HG02763 (cell line): Measurements from ENCODE around the gene CFAP100.
A peak's percentile ranks its signal among the peaks of the same experiment; 100 is the strongest.

Source experiments
- ATAC-seq: cut with Tn5 transposase; IDR thresholded peaks from one replicate; pipeline ENCODE4 v1.9.1; 2021; ENCODE audit warnings: mild to moderate bottlenecking, moderate library complexity; ENCODE audit not compliant: unreplicated experiment

Gene CFAP100

GRCh38 chr3:126373682-126374601, 20.8 kb upstream of the CFAP100 start:
- no peak for ATAC-seq

- ATAC-seq, result no peak
Measured at GRCh38 chr3:126375835-126376331, 18.8 kb upstream of the CFAP100 start.

- ATAC-seq, result no peak
Measured at GRCh38 chr3:126376444-126376843, 18.3 kb upstream of the CFAP100 start.

GRCh38 chr3:126377211-126377610, 17.5 kb upstream of the CFAP100 start:
- no peak for ATAC-seq

GRCh38 chr3:126378341-126378751, 16.4 kb upstream of the CFAP100 start:
- ATAC-seq, result no peak

GRCh38 chr3:126380011-126380768, 14.5 kb upstream of the CFAP100 start:
- ATAC-seq, result no peak

GRCh38 chr3:126381966-126382365, 12.7 kb upstream of the CFAP100 start:
- no peak for ATAC-seq

GRCh38 chr3:126389112-126389793, 5.5 kb upstream of the CFAP100 start:
- ATAC-seq, result peak; percentile 58

GRCh38 chr3:126389794-126390146, 4.9 kb upstream of the CFAP100 start:
- ATAC-seq, result no peak

GRCh38 chr3:126390201-126390600, 4.5 kb upstream of the CFAP100 start:
- no peak for ATAC-seq

- no peak for ATAC-seq
Measured at GRCh38 chr3:126390751-126391150, 4.0 kb upstream of the CFAP100 start.

- no peak for ATAC-seq
Measured at GRCh38 chr3:126391631-126392030, 3.1 kb upstream of the CFAP100 start.

- no peak for ATAC-seq
Measured at GRCh38 chr3:126392246-126392645, 2.5 kb upstream of the CFAP100 start.

GRCh38 chr3:126393563-126393962, 1.1 kb upstream of the CFAP100 start:
- no peak for ATAC-seq

GRCh38 chr3:126394977-126395321, 240 bp downstream of the CFAP100 start:
- no peak for ATAC-seq

GRCh38 chr3:126395846-126396513, 1.3 kb downstream of the CFAP100 start:
- ATAC-seq, result no peak

GRCh38 chr3:126396536-126396935, 1.8 kb downstream of the CFAP100 start:
- no peak for ATAC-seq

GRCh38 chr3:126397610-126398422, 3.1 kb downstream of the CFAP100 start:
- ATAC-seq, result no peak

GRCh38 chr3:126398423-126399350, 4.0 kb downstream of the CFAP100 start:
- ATAC-seq, result no peak
